HG02763 (cell line): ENCODE data around the gene RCBTB2.
"Not testable (repeated sequence)": the region's sequence is repeated elsewhere in the genome, so short reads cannot be mapped to it uniquely, and the experiment has no call there.

ENCODE experiments used
- ATAC-seq: cut with Tn5 transposase; IDR thresholded peaks from one replicate; pipeline ENCODE4 v1.9.1; 2021; ENCODE audit warnings: mild to moderate bottlenecking, moderate library complexity; ENCODE audit not compliant: unreplicated experiment

RCBTB2 gene

DNA sequence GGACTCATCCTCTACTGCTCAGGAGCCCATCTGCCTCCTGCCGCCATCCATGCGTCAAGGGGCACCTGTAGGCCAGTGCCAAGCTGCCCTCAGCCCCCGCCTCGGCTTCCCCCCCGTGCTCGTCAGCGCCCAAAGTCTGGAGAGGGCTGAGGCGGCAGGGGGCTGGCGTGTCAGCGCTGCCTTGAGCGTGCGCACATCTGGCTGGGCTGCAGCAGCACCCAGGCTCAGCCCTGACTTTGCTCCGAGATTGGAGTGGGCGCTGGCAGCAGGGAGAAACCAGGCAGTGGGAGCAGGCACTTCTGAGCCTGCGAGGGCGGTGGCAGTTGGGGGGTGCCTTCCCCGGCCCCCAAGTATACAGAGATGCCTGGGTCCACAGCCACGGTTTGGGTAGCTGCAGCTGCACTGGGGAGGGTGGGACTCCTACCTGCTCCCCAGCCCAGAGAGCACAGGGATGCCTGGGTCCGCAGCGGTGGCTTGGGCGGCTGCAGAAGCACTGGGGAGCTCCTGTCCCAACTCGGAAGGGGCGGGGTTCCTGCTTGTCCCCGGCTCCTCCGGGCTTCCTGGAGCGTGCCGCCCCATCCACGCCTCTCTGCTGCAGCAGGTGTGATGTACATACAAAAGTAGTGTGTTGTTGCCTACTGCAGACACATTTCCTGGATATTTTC is 75.2 kb downstream of the RCBTB2 start:
- no peak for ATAC-seq

DNA sequence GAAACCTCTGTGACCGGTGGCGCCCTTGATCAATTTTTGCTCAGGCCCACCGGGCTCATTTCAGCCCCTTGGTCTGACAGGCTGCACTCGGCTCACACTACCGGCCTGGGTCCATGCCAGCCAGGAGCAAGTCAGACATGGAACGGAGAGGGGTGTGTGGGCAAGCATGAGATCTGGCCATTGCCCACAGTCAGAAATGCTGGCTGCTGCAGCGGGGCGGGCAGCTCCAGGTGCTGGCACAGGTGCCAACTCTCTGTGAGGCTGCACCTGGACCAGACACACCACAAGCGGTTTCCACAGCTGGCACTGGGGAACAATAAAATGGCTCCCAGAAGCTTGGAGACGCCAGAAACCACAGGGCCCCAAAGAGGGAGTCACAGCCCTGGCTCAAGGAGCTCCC is 76.3 kb downstream of the RCBTB2 start:
- ATAC-seq = no peak

DNA sequence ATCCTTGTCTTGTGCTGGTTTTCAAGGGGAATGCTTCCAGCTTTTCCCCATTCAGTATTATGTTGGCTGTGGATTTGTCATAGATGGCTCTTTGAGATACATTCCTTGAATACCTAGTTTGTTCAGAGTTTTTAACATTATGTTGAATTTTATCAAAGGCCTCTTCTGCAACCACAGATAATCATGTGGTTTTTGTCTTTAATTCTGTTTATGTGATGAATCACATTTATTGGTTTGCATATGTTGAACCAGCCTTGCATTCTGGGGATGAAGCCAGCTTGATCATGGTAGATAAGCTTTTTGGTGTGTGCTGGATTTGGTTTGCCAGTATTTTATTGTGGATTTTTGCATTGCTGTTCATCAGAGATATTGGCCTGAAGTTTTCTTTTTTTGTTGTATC is 81.7 kb downstream of the RCBTB2 start:
- ATAC-seq = not testable (repeated sequence)

DNA sequence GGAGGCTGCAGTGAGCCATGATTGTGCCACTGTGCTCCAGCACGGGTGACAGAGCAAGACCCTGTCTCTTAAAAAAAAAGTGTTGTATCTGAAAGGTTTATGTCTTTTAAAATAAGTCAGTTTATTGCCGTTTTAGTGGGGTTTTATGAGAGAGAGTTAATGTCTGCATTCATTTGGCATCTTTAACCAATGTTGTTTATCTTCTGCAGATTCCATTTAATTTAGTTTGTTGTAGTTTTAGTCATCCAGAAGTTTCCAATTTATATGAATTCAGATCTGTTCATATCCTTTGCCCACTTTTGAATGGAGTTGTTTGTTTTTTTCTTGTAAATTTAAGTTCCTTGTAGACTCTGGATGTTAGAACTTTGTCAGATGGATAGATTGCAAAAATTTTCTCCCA is 83.2 kb downstream of the RCBTB2 start:
- no peak for ATAC-seq

DNA sequence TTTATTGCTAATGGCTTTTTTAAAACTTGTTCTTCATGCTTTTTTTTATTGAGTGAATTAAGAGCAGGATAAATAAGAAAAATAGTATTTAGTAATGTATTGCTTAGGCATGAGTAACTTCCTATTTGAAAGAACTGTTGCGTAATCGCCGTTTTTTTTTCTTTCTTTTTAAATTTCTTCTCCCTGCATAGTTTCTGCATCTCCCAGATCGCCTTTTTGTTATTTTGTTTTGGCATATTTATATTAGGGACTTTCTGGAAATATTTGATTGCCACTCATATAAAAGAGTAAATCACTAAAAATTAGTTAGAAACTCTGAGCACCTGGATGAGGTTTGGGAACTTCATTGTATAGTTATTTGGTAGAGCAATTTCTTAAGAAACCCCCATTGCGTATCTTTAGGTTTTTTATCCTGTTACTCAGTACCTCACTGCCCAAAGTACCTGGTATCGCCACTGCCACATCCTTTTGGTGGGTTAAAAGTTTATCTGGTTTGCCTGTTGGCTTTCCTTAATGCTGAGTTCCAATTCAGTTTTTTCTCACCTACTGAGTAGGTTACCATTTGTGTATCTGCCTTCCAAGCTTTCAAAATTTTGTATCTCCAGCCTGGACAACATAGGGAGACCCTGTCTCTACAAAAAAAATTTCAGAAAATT is 83.8 kb downstream of the RCBTB2 start:
- no peak for ATAC-seq

DNA sequence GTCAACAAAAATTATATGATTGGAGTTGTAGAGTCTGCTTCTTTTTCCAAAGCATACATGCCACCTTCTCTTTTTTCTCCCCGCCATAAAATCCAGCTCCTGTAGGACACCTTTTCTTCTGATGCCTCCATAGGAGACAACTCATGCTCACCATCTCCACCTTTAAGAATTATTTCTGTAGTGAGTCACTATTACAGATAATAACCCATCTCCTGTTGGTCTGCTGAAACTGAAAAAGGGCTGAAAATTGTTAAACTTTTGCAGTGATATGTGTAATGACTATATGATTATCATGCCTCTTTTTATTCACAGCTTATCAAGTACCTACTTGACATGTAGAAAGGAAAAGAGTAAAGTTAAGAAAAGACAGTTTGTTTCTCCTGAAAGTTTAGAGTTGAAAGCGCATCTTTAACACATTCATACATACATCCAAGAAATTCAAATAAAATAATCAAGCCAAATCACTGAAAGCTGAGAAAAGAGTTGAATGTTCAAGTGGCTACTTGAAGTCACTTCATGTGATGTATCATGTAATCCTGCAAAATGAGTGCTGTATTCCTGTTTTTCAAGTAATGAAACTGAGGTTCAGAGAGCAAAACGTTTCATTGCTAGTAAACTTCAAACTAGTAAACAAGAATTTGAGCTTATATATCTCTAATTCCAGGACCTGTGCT is 84.5 kb downstream of the RCBTB2 start:
- no peak for ATAC-seq

DNA sequence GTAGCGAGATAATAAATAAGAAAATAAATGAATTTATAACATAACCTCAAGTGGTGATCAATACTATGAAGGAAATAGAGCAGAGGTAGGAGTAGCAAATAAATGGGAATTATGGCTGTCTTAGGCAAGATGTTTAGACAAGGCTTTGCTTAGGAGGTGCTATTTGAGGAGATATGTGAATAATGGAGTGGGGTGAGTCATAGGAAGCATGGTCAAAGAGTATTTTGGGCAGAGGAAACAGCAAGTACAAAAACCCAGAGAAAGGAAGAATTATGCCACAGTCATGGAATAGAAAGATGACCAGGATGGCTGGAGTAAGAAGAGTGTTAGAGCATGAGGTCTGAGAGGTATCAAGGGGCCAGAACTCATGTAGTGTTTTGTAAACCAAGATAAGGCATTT is 86.4 kb downstream of the RCBTB2 start:
- no peak for ATAC-seq

DNA sequence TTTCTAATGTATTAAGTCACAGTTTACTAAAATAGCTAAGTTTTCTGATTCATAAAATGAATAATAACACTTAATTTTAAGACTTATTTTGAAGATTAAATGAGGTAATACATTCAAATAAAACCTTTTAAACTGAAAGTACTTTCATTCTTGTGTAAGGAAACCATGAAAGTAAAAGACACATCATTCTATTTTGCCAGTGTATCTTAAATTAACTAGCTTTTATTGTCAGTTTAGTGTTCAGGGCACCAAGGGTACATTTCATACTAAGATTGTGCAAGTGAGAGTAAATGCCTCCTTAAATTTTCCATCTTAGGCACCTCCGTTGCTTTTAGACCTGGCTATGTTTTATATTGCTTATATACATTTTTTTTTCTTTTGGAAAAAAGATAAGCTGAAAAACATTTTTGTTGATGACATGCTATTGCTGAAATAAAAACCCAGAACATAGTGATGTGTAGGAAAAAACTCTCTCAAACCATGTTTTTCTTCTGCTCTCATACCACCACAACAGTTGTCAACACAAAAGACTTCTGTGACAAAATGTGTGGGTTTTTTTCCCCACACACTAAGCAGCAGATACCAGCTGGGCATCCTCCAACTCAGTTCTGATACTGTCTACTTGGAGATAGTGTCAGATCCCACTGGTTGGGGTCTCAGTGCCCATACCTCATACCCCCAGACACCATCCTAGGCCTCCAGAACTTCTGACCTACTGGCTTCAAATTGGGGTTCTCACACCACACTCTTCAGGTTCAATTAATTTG is 89.3 kb downstream of the RCBTB2 start:
- ATAC-seq = no peak
